ENCODE measurements around the gene SYDE2. TPM values are rescaled to one million over a fixed set of nuclear protein-coding genes. Genes with fewer than 3 reads are reported as not detected.
"Not testable (repeated sequence)": the region's sequence is repeated elsewhere in the genome, so short reads cannot be mapped to it uniquely, and the experiment has no call there.

The SYDE2 gene
- total RNA-seq (ENCODE audit: unreplicated experiment) = 1.5 TPM
- long read RNA-seq = 0 reads

- Mint-ChIP-seq H3K36me3 (ENCODE audit: unreplicated experiment) (no peaks in the 10 kb centered on the region), H3K4me3 (ENCODE audit: unreplicated experiment) (peak within 1 kb of the TSS; percentile 81), H3K27ac (ENCODE audit: unreplicated experiment) (no peak within 1 kb of the TSS), H3K4me1 (ENCODE audit: low read depth, unreplicated experiment) (no peaks in the 10 kb centered on the region), H3K27me3 (ENCODE audit: unreplicated experiment) (peaks cover 10% of the 10 kb centered on the region), H3K9me3 (ENCODE audit: unreplicated experiment) (peaks cover 7% of the 10 kb centered on the region)
- TF ChIP-seq, protein P1, sequence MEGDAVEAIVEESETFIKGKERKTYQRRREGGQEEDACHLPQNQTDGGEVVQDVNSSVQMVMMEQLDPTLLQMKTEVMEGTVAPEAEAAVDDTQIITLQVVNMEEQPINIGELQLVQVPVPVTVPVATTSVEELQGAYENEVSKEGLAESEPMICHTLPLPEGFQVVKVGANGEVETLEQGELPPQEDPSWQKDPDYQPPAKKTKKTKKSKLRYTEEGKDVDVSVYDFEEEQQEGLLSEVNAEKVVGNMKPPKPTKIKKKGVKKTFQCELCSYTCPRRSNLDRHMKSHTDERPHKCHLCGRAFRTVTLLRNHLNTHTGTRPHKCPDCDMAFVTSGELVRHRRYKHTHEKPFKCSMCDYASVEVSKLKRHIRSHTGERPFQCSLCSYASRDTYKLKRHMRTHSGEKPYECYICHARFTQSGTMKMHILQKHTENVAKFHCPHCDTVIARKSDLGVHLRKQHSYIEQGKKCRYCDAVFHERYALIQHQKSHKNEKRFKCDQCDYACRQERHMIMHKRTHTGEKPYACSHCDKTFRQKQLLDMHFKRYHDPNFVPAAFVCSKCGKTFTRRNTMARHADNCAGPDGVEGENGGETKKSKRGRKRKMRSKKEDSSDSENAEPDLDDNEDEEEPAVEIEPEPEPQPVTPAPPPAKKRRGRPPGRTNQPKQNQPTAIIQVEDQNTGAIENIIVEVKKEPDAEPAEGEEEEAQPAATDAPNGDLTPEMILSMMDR (IDR thresholded peaks at IDR 0.05; ENCODE audit: partially characterized antibody, unreplicated experiment) = no peak
- DNase-seq = peak; percentile 75
Observed at GRCh38 chr1:85200463-85201339, at the start of gene SYDE2. Gene SYDE2, minus strand, starts transcription at chr1:85201016. Its CDS starts 20 bp downstream, at chr1:85200996.

- not testable (repeated sequence) for H3K9me3 Mint-ChIP-seq (ENCODE audit: unreplicated experiment); H3K4me1 Mint-ChIP-seq (ENCODE audit: low read depth, unreplicated experiment); H3K4me3 Mint-ChIP-seq (ENCODE audit: unreplicated experiment); H3K27ac Mint-ChIP-seq (ENCODE audit: unreplicated experiment); DNase-seq; H3K27me3 Mint-ChIP-seq (ENCODE audit: unreplicated experiment)
- peaks cover 15% of the 10 kb centered on the region for H3K36me3 Mint-ChIP-seq (ENCODE audit: unreplicated experiment)
Observed at GRCh38 chr1:85249042-85249441, 48.2 kb upstream of the SYDE2 start.

DNA sequence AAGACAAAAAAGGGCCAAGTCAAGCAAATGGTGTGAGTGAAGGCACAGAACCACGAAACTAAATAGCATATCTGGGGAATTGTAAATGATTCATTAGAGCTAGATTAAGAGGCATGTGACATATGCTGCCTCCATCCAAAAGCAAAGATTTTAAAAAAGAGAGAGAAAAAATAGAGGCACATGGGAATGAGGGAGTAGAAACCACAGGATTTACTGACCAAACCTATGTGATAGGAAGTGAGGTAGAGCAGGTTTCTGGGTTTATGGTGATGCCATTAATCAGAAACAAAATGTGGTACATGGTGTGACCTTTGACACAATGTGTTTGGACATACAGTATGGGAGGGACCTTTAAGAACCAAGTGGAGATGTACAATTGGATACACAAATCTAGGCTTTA, 45.1 kb upstream of the SYDE2 start:
- Mint-ChIP-seq H3K9me3 (ENCODE audit: unreplicated experiment) (no peaks in the 10 kb centered on the region), H3K4me1 (ENCODE audit: low read depth, unreplicated experiment) (peaks cover 17% of the 10 kb centered on the region), H3K36me3 (ENCODE audit: unreplicated experiment) (peaks cover 15% of the 10 kb centered on the region), H3K27me3 (ENCODE audit: unreplicated experiment) (peaks cover 1% of the 10 kb centered on the region), H3K4me3 (ENCODE audit: unreplicated experiment) (no peak overlapping the region), H3K27ac (ENCODE audit: unreplicated experiment) (no peak overlapping the region)
- no peak for DNase-seq
- TF ChIP-seq, protein P1 (IDR thresholded peaks at IDR 0.05; ENCODE audit: partially characterized antibody, unreplicated experiment) = no peak

DNA sequence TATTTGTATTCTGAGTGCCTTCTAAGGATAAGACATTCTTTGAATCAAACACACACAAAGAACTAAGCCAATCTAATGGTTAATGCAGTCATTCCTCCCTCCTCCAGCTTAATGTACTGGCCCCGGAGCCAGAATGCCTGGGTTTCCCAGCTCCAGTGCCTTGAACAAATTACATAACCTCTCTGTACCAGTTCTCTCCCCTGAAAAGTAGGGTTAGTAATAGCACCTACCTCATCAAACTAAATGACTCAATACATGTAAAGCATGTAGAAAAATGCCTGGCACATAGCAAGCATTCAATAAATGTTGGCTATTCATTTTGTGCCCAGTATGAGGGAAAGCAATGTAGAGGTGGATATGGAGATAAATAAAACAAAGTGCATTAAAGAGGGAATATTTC, 44.6 kb upstream of the SYDE2 start:
- Mint-ChIP-seq H3K27ac (ENCODE audit: unreplicated experiment) (no peak overlapping the region), H3K4me1 (ENCODE audit: low read depth, unreplicated experiment) (peaks cover 17% of the 10 kb centered on the region), H3K4me3 (ENCODE audit: unreplicated experiment) (no peak overlapping the region), H3K9me3 (ENCODE audit: unreplicated experiment) (no peaks in the 10 kb centered on the region), H3K27me3 (ENCODE audit: unreplicated experiment) (peaks cover 1% of the 10 kb centered on the region), H3K36me3 (ENCODE audit: unreplicated experiment) (peaks cover 13% of the 10 kb centered on the region)
- DNase-seq = no peak
- TF ChIP-seq, protein P1 (IDR thresholded peaks at IDR 0.05; ENCODE audit: partially characterized antibody, unreplicated experiment) = no peak

- Mint-ChIP-seq H3K27me3 (ENCODE audit: unreplicated experiment) (peaks cover 1% of the 10 kb centered on the region), H3K36me3 (ENCODE audit: unreplicated experiment) (peaks cover 3% of the 10 kb centered on the region), H3K27ac (ENCODE audit: unreplicated experiment) (peak overlapping the region; percentile 75), H3K4me3 (ENCODE audit: unreplicated experiment) (no peak overlapping the region), H3K4me1 (ENCODE audit: low read depth, unreplicated experiment) (peaks cover 21% of the 10 kb centered on the region), H3K9me3 (ENCODE audit: unreplicated experiment) (no peaks in the 10 kb centered on the region)
- DNase-seq = no peak
- TF ChIP-seq, protein P1 (IDR thresholded peaks at IDR 0.05; ENCODE audit: partially characterized antibody, unreplicated experiment) = no peak
Observed at GRCh38 chr1:85244271-85245061, 43.6 kb upstream of the SYDE2 start.

Measured in glutamatergic neuron (in vitro differentiated cells).